HG02943 (cell line): Measurements from ENCODE around the gene ALG3.

Experiments used
- ATAC-seq: cut with Tn5 transposase; IDR thresholded peaks from one replicate; pipeline ENCODE4 v1.9.1; 2021; ENCODE audit warnings: mild to moderate bottlenecking, low read depth, moderate library complexity; ENCODE audit not compliant: unreplicated experiment

Gene ALG3

GRCh38 chr3:184260724-184261269 lies 12.0 kb upstream of the ALG3 start:
- ATAC-seq = no peak

GRCh38 chr3:184259878-184260723 lies 11.3 kb upstream of the ALG3 start:
- ATAC-seq = no peak

GRCh38 chr3:184259396-184259877 lies 10.7 kb upstream of the ALG3 start:
- no peak for ATAC-seq

GRCh38 chr3:184258926-184259325 lies 10.2 kb upstream of the ALG3 start:
- ATAC-seq = no peak

GRCh38 chr3:184257083-184257915 lies 8.5 kb upstream of the ALG3 start:
- ATAC-seq = no peak

GRCh38 chr3:184255291-184256039 lies 6.7 kb upstream of the ALG3 start:
- no peak for ATAC-seq

- peak; percentile 64 for ATAC-seq
Observed at GRCh38 chr3:184250167-184250828, 1.5 kb upstream of the ALG3 start.

GRCh38 chr3:184249412-184250166 lies 827 bp upstream of the ALG3 start, which contains the start of gene EEF1AKMT4:
TSS of gene EEF1AKMT4 (plus strand) at chr3:184249672. CDS start at chr3:184249695, 23 bp downstream.
- peak; percentile 88 for ATAC-seq

- ATAC-seq = no peak
Observed at GRCh38 chr3:184242297-184242685, 6.5 kb downstream of the ALG3 start.

- no peak for ATAC-seq
Observed at GRCh38 chr3:184241447-184242296, 7.1 kb downstream of the ALG3 start.

- no peak for ATAC-seq
Observed at GRCh38 chr3:184241141-184241446, 7.7 kb downstream of the ALG3 start.

GRCh38 chr3:184240384-184241140 lies 8.2 kb downstream of the ALG3 start:
- ATAC-seq = no peak

GRCh38 chr3:184239708-184240107 lies 9.1 kb downstream of the ALG3 start:
- no peak for ATAC-seq

- ATAC-seq = no peak
Observed at GRCh38 chr3:184239221-184239620, 9.5 kb downstream of the ALG3 start.

GRCh38 chr3:184238246-184238818 lies 10.4 kb downstream of the ALG3 start:
- ATAC-seq = no peak

GRCh38 chr3:184237807-184238206 lies 11.0 kb downstream of the ALG3 start:
- ATAC-seq = no peak

GRCh38 chr3:184237211-184237610 lies 11.6 kb downstream of the ALG3 start:
- ATAC-seq = no peak
